DOHH2 (cell line): Measurements from ENCODE around the gene FIBP.

ENCODE experiments used
- H3F3A ChIP-seq: fragments of 200-600 bp; sonication (generic), shearing (Covaris generic); 2 replicates; pipeline ENCODE4 v1.6.0; 2016; ENCODE audit warnings: antibody characterized with exemption, mild to moderate bottlenecking; ENCODE audit not compliant: control insufficient read depth, insufficient read depth
- H3K27ac ChIP-seq: fragments of 200-600 bp; sonication (generic); 2 replicates; pipeline ENCODE4 v1.5.1; 2014; ENCODE audit warnings: low read depth, mild to moderate bottlenecking, low read length, moderate library complexity
- H3K27me3 ChIP-seq: fragments of 200-600 bp; sonication (generic); 2 replicates; pipeline ENCODE4 v1.6.1; 2014; ENCODE audit warnings: mild to moderate bottlenecking, low read length, mixed read lengths; ENCODE audit not compliant: control insufficient read depth
- H3K36me3 ChIP-seq: fragments of 200-600 bp; sonication (generic); 2 replicates; pipeline ENCODE4 v1.6.1; 2014; ENCODE audit warnings: mild to moderate bottlenecking, low read length, moderate library complexity, mixed read lengths; ENCODE audit not compliant: control insufficient read depth
- H3K4me1 ChIP-seq: fragments of 200-600 bp; sonication (generic); 2 replicates; pipeline ENCODE4 v1.6.1; 2014; ENCODE audit warnings: mild to moderate bottlenecking, low read length, mixed read lengths; ENCODE audit not compliant: control insufficient read depth
- H3K4me2 ChIP-seq: fragments of 200-600 bp; sonication (generic); 2 replicates; pipeline ENCODE4 v1.6.0; 2014; ENCODE audit warnings: mild to moderate bottlenecking, low read length, moderate library complexity
- H3K4me3 ChIP-seq: fragments of 200-600 bp; sonication (generic); 2 replicates; pipeline ENCODE4 v1.5.1; 2014; ENCODE audit warnings: mild to moderate bottlenecking, low read length, mixed read lengths
- H3K79me2 ChIP-seq: fragments of 200-600 bp; sonication (generic); 2 replicates; pipeline ENCODE4 v1.6.1; 2014; ENCODE audit warnings: mild to moderate bottlenecking, low read length, mixed read lengths; ENCODE audit not compliant: control insufficient read depth
- H3K9me2 ChIP-seq: fragments of 200-600 bp; sonication (generic); replicated peaks from 2 replicates; pipeline ENCODE4 v1.6.1; 2014; ENCODE audit warnings: mild to moderate bottlenecking, low read length, mixed read lengths; ENCODE audit not compliant: control insufficient read depth
- H3K9me3 ChIP-seq: fragments of 200-600 bp; sonication (generic); 2 replicates; pipeline ENCODE4 v1.6.1; 2014; ENCODE audit warnings: antibody characterized with exemption, low read length, mixed read lengths; ENCODE audit not compliant: control insufficient read depth, insufficient read depth
- H4K20me1 ChIP-seq: fragments of 200-600 bp; sonication (generic); 2 replicates; pipeline ENCODE4 v1.6.0; 2014; ENCODE audit warnings: low read depth, mild to moderate bottlenecking, antibody characterized with exemption, low read length, moderate library complexity; ENCODE audit not compliant: control insufficient read depth, insufficient read depth
- EZH2phosphoT487 ChIP-seq: fragments of 200-600 bp; sonication (generic); IDR thresholded peaks from 2 replicates; pipeline ENCODE4 v1.6.1; 2017; ENCODE audit warnings: borderline replicate concordance, mild to moderate bottlenecking, antibody characterized with exemption, low read length, moderate library complexity, mixed read lengths
- TF ChIP-seq, protein P1 (sequence below): fragments of 200-600 bp; sonication (generic); IDR thresholded peaks from one replicate; pipeline ENCODE4 v1.5.1; 2014; ENCODE audit warnings: antibody characterized with exemption, mild to moderate bottlenecking, low read depth, low read length; ENCODE audit not compliant: poor library complexity, severe bottlenecking

FIBP gene

DNA sequence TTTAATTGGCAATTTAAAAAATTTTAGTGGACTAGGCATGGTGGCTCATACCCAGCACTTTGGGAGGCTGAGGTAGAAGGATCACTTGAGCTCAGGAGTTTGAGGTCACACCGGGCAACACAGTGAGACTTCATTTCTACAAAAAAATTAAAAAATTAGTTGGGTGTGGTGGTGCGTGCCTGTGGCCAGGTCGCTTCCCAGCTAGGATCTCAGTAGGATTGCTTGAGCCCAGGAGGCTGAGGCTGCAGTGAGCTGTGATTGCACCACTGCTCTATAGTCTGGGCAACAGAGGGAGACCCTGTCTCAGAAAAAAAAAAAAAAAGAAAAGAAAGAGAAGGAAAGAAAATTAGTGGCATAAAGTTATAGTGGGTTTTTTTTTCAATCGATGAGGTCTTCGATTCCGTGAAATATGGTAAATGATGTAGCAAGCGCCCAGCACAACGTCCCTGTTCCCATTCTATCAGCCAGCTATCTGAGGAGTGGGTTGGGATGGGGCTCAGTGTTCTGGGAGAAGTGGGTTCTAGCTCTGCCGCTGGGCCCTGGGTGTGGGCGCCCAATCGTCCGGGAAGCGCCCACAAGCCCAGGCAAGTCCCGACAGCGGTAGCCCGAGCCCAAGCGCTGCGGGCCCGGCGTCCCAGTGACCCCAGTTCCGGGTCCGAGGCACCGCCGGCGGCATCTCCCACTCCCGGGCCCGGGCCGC is 10.5 kb upstream of the FIBP start:
- Histone ChIP-seq H4K20me1 (no peaks in the 10 kb centered on the region), H3K4me2 (peak overlapping the region; percentile 76), H3K4me3 (peak overlapping the region; percentile 69; the same call in 1 of the 2 replicates), H3K9me2 (no peaks in the 10 kb centered on the region), H3K79me2 (peaks cover 2% of the 10 kb centered on the region; the same call in 1 of the 2 replicates), H3K27me3 (peaks cover 41% of the 10 kb centered on the region), H3K4me1 (peaks cover 24% of the 10 kb centered on the region), H3F3A (peaks cover 7% of the 10 kb centered on the region; the same call in 1 of the 2 replicates), H3K9me3 (no peaks in the 10 kb centered on the region), H3K36me3 (no peaks in the 10 kb centered on the region), H3K27ac (no peak overlapping the region)
- TF ChIP-seq, protein P1, sequence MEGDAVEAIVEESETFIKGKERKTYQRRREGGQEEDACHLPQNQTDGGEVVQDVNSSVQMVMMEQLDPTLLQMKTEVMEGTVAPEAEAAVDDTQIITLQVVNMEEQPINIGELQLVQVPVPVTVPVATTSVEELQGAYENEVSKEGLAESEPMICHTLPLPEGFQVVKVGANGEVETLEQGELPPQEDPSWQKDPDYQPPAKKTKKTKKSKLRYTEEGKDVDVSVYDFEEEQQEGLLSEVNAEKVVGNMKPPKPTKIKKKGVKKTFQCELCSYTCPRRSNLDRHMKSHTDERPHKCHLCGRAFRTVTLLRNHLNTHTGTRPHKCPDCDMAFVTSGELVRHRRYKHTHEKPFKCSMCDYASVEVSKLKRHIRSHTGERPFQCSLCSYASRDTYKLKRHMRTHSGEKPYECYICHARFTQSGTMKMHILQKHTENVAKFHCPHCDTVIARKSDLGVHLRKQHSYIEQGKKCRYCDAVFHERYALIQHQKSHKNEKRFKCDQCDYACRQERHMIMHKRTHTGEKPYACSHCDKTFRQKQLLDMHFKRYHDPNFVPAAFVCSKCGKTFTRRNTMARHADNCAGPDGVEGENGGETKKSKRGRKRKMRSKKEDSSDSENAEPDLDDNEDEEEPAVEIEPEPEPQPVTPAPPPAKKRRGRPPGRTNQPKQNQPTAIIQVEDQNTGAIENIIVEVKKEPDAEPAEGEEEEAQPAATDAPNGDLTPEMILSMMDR: no peak
- no peak for TF ChIP-seq EZH2phosphoT487

DNA sequence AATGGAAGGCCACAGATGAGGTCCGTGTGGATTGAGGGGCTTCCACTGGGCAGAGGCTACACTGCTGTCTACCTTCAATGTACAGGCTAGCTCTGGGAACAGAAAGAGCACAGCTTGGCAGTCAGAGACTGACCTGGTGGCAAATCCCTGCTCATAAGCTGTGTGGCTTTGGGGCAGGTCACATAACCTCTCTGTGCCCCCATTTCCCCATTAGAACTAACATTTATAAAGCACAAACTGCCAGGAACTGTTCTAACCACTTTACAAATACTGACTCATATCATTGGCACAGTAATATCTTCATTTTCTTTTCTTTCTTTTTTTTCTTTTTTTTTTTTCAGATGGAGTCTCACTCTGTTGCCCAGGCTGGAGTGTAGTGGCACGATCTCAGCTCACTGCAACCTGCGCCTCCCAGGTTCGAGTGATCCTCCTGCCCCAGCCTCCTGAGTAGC is 8.8 kb upstream of the FIBP start:
- Histone ChIP-seq H3F3A (peaks cover 13% of the 10 kb centered on the region), H3K79me2 (peaks cover 18% of the 10 kb centered on the region), H3K9me3 (no peaks in the 10 kb centered on the region), H4K20me1 (0 out of 2 replicates have a peak, but pooled peaks cover under 1% of the 10 kb centered on the region), H3K27ac (no peak overlapping the region), H3K4me1 (peaks cover 41% of the 10 kb centered on the region), H3K36me3 (peaks cover 2% of the 10 kb centered on the region; the same call in 1 of the 2 replicates), H3K9me2 (no peaks in the 10 kb centered on the region), H3K4me3 (no peak overlapping the region), H3K27me3 (peaks cover 26% of the 10 kb centered on the region), H3K4me2 (no peak overlapping the region)
- TF ChIP-seq, protein P1: no peak
- no peak for TF ChIP-seq EZH2phosphoT487

DNA sequence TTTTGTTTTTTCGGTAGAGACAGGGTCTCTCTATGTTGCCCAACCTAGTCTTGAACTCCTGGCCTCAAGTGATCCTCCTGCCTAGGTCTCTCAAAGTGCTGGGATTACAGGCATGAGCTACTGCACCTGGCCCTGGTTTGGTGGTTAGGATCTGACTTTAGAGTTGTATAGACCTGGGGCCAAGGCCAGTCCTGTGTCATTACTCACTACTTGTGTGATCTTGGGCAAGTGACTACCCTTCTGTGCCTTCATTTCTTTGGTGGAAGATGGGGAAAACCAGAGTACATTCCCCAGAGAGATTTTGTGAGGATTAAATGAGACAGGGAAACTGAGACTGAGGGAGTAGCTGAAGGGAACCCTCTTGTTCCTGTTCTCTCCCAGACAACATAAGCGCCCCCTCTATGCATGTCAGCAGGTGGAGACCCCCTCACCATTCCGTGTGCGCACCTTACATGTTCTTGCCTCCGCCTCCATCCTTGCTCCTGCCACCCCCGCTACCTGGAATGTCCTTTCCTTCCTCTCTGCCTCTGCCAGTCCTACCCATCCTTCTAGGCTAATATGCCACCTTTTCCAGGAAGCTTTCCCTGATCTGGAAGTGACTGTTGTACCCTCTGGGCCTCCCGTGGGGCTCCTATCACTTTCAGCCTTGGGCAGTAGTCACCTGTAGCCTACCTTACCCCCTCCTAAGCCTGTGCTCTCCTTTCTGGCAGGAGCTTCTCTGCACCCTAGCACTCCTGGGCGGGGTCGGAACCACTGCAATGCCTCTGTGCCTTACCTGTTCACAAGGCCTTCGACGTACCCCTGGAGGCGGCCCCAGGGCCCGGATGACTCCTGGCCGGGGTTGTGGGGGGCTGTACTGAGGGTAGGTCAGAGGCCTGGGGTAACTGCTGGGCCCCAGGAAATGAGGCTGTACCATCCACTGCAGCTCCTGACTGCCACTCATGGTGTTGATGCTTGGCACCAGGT is 8.0 kb upstream of the FIBP start:
- Histone ChIP-seq H3F3A (peaks cover 17% of the 10 kb centered on the region), H3K4me2 (no peak overlapping the region), H3K9me2 (no peaks in the 10 kb centered on the region), H3K9me3 (no peaks in the 10 kb centered on the region), H3K4me3 (no peak overlapping the region), H4K20me1 (0 out of 2 replicates have a peak, but pooled peaks cover 3% of the 10 kb centered on the region), H3K36me3 (peaks cover 8% of the 10 kb centered on the region), H3K79me2 (peaks cover 25% of the 10 kb centered on the region), H3K27ac (no peak overlapping the region), H3K4me1 (peaks cover 44% of the 10 kb centered on the region), H3K27me3 (peaks cover 20% of the 10 kb centered on the region)
- no peak for TF ChIP-seq EZH2phosphoT487
- TF ChIP-seq, protein P1: no peak
